NOMO-1 treated with dmso at 0.1 percent for 144 hours (cell line): ENCODE results near the gene USP48.
"Not testable (repeated sequence)": the region's sequence is repeated elsewhere in the genome, so short reads cannot be mapped to it uniquely, and the experiment has no call there.

ENCODE experiments used
- DNase-seq: peaks from one replicate; lab custom pipeline; 2025; ENCODE audit not compliant: unreplicated experiment; lab: John Stamatoyannopoulos, UW

The USP48 gene

GRCh38 chr1:21704145-21704544 is 78.8 kb downstream of the USP48 start:
- DNase-seq = no peak

GRCh38 chr1:21703318-21703963 is 79.5 kb downstream of the USP48 start:
- no peak for DNase-seq

GRCh38 chr1:21702780-21703179 is 80.2 kb downstream of the USP48 start:
- no peak for DNase-seq

- DNase-seq = no peak
These were observed 81.5 kb downstream of the USP48 start for GRCh38 chr1:21701401-21701800.

GRCh38 chr1:21700094-21700493 is 82.9 kb downstream of the USP48 start:
- no peak for DNase-seq

- DNase-seq = no peak
These were observed 86.0 kb downstream of the USP48 start for GRCh38 chr1:21696931-21697330.

- DNase-seq = no peak
These were observed 89.2 kb downstream of the USP48 start for GRCh38 chr1:21693732-21694131.

- DNase-seq = no peak
These were observed 91.2 kb downstream of the USP48 start for GRCh38 chr1:21691739-21692138.

- no peak for DNase-seq
These were observed 93.1 kb downstream of the USP48 start for GRCh38 chr1:21689661-21690372.

GRCh38 chr1:21687081-21687529 is 95.8 kb downstream of the USP48 start:
- no peak for DNase-seq

- DNase-seq = no peak
These were observed 96.8 kb downstream of the USP48 start for GRCh38 chr1:21685946-21686678.

- no peak for DNase-seq
These were observed 101.5 kb downstream of the USP48 start for GRCh38 chr1:21681426-21681825.

GRCh38 chr1:21680918-21681317 is 102.0 kb downstream of the USP48 start:
- DNase-seq = no peak

GRCh38 chr1:21680381-21680780 is 102.6 kb downstream of the USP48 start:
- DNase-seq = no peak

GRCh38 chr1:21677168-21677567 is 105.8 kb downstream of the USP48 start:
- no peak for DNase-seq

- no peak for DNase-seq
These were observed 108.0 kb downstream of the USP48 start for GRCh38 chr1:21674957-21675356.

- DNase-seq = not testable (repeated sequence)
These were observed 109.1 kb downstream of the USP48 start for GRCh38 chr1:21673853-21674252.

GRCh38 chr1:21673277-21673780 is 109.6 kb downstream of the USP48 start:
- DNase-seq = no peak

GRCh38 chr1:21672478-21673276 is 110.3 kb downstream of the USP48 start:
- no peak for DNase-seq

GRCh38 chr1:21671915-21672314 is 111.0 kb downstream of the USP48 start:
- no peak for DNase-seq
